Sigmoid colon (tissue), 3 donors: ENCODE measurements around the gene ZFAND3.

Source experiments
- CTCF ChIP-seq, 4 experiments: fragments of 450-650 bp in 3 of 4; fragments of 200-600 bp in 1 of 4; IDR thresholded peaks; one replicate each; pipeline ENCODE4 v1.5.1; 2016 to 2019; ENCODE audit warnings: antibody characterized with exemption in 4 of 4, mild to moderate bottlenecking in 3 of 4, moderate library complexity in 2 of 4
- POLR2A ChIP-seq, 2 donors: fragments of 450-650 bp; IDR thresholded peaks; one replicate each; pipeline ENCODE4 v1.6.1; 2016; ENCODE audit warnings: antibody characterized with exemption in 2 of 2, mild to moderate bottlenecking in 2 of 2, moderate library complexity in 2 of 2

GRCh38 chr6:38068854-38069590, 249.5 kb downstream of the ZFAND3 start:
- no peak for TF ChIP-seq POLR2A (IDR thresholded peaks at IDR 0.05)
- no peak for TF ChIP-seq CTCF (IDR thresholded peaks at IDR 0.05)
